ENCODE results near the gene PARVB.

PARVB gene

DNA sequence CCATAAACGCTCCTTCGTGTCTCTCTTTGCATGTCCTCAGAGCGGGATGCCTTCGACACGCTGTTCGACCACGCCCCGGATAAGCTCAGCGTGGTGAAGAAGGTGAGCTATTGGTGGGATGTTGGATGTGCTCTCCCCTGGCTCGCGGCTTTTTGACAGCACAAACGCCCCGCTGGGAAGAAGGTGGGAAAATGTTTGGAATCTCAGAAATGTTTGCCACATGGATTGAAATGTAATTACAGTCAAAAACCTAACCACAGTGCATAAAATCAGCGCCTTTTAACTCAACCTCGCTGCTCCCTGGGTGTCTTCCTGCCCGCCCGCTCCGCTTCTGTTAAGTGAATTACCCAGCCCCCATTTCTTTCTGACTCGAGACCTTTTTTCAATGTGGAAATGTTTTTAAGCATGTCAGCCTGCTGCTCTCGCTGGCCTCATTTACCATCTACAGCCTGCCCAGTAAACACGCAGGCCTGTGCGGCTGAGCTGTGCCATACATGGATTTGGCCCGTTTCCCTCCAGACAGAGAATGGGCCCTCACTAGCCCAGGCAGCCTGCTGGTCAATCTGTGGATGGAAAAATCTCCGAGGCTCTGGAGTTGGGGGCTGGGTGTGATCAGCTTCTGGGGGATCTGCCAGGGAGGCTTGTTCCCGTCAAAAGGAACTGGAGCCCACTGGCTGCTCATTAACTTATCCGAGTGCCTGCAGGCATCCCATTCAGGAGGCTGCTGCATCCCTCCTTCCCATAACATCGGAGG lies 123.9 kb downstream of the PARVB start:
- no peaks in the 10 kb centered on the region for H3K9me3 ChIP-seq (ENCODE audit: control insufficient read depth, low read length)
- no peaks in the 10 kb centered on the region for H3K27me3 ChIP-seq (replicated peaks; ENCODE audit: control insufficient read depth, insufficient read depth, low read length, poor library complexity, severe bottlenecking)
- H3K36me3 ChIP-seq (ENCODE audit: control insufficient read depth, insufficient read depth, low read length) = no peaks in the 10 kb centered on the region
- DNase-seq = no peak
- H3K4me1 ChIP-seq (ENCODE audit: control insufficient read depth, insufficient read depth, low read length, poor library complexity, severe bottlenecking) = no peaks in the 10 kb centered on the region
- H3K27ac ChIP-seq (ENCODE audit: insufficient read depth, low read length, poor library complexity, severe bottlenecking) = no peak overlapping the region
- no peak overlapping the region for H3K4me3 ChIP-seq (ENCODE audit: insufficient read depth, low read depth, low read length, poor library complexity, severe bottlenecking)

DNA sequence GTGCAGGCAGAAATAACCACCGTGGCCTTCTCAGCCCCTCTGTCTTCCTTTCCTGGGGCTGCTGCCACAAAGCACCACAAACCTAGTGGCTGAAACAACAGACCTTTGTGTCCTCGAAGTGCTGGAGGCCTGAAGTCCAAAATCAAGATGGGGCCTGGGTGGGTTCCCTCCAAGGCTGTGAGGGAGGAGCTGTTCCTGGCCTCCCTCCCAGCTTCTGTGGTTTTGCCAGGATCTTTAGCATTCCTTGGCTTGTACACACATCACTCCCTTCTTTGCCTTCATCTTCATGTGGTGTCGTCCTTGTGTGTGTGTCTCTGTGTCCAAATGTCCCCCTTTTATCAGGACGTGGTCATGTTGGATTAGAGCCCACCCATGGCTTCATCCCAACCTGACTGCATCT lies 127.6 kb downstream of the PARVB start:
- no peaks in the 10 kb centered on the region for H3K9me3 ChIP-seq (ENCODE audit: control insufficient read depth, low read length)
- no peaks in the 10 kb centered on the region for H3K4me1 ChIP-seq (ENCODE audit: control insufficient read depth, insufficient read depth, low read length, poor library complexity, severe bottlenecking)
- DNase-seq = no peak
- H3K27ac ChIP-seq (ENCODE audit: insufficient read depth, low read length, poor library complexity, severe bottlenecking) = no peak overlapping the region
- no peak overlapping the region for H3K4me3 ChIP-seq (ENCODE audit: insufficient read depth, low read depth, low read length, poor library complexity, severe bottlenecking)
- no peaks in the 10 kb centered on the region for H3K36me3 ChIP-seq (ENCODE audit: control insufficient read depth, insufficient read depth, low read length)
- H3K27me3 ChIP-seq (replicated peaks; ENCODE audit: control insufficient read depth, insufficient read depth, low read length, poor library complexity, severe bottlenecking) = no peaks in the 10 kb centered on the region

DNA sequence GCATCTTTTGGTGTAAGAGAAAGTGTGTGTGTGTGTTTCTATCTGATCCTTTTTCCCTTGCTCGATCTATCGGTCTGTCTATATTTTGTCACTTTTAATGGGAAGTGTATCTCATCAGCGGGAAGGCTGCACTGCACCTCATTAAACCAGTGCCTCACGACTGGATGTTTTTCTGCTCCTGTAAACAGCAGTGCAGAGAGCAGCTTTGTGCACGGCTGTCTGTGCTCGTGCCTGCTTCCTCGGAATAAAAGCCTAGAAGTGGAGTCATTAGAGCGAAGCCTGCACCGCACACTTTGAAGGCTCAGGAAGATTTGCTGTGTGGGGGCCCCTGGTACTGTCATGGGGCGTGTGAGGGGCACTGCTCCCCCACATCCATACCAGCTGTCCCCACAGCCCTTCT lies 129.6 kb downstream of the PARVB start:
- no peaks in the 10 kb centered on the region for H3K4me1 ChIP-seq (ENCODE audit: control insufficient read depth, insufficient read depth, low read length, poor library complexity, severe bottlenecking)
- H3K27ac ChIP-seq (ENCODE audit: insufficient read depth, low read length, poor library complexity, severe bottlenecking) = no peak overlapping the region
- H3K36me3 ChIP-seq (ENCODE audit: control insufficient read depth, insufficient read depth, low read length) = no peaks in the 10 kb centered on the region
- no peaks in the 10 kb centered on the region for H3K27me3 ChIP-seq (replicated peaks; ENCODE audit: control insufficient read depth, insufficient read depth, low read length, poor library complexity, severe bottlenecking)
- H3K4me3 ChIP-seq (ENCODE audit: insufficient read depth, low read depth, low read length, poor library complexity, severe bottlenecking) = no peak overlapping the region
- no peak for DNase-seq
- H3K9me3 ChIP-seq (ENCODE audit: control insufficient read depth, low read length) = no peaks in the 10 kb centered on the region

DNA sequence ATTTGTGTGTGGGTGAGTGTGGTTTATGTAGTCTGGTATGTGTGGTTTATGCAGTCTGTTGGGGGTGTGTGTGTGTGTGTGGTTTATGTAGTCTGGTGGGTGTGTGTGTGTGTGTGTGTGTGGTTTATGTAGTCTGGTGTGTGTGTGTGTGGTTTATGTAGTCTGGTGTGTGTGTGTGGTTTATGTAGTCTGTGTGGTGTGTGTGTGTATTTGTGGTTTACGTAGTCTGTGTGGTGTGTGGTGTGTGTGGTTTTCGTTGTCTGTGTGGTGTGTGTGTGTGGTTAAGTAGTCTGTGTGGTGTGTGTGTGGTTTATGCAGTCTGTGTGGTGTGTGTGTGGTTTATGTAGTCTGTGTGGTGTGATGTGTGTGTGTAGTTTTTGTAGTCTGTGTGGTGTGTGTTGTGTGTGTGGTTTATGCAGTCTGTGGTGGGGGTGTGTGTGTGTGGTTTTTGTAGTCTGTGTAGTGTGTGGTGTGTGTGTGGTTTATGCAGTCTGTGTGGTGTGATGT lies 130.4 kb downstream of the PARVB start:
- H3K4me3 ChIP-seq (ENCODE audit: insufficient read depth, low read depth, low read length, poor library complexity, severe bottlenecking) = no peak overlapping the region
- no peak for DNase-seq
- no peaks in the 10 kb centered on the region for H3K36me3 ChIP-seq (ENCODE audit: control insufficient read depth, insufficient read depth, low read length)
- no peaks in the 10 kb centered on the region for H3K27me3 ChIP-seq (replicated peaks; ENCODE audit: control insufficient read depth, insufficient read depth, low read length, poor library complexity, severe bottlenecking)
- no peak overlapping the region for H3K27ac ChIP-seq (ENCODE audit: insufficient read depth, low read length, poor library complexity, severe bottlenecking)
- no peaks in the 10 kb centered on the region for H3K9me3 ChIP-seq (ENCODE audit: control insufficient read depth, low read length)
- H3K4me1 ChIP-seq (ENCODE audit: control insufficient read depth, insufficient read depth, low read length, poor library complexity, severe bottlenecking) = no peaks in the 10 kb centered on the region

DNA sequence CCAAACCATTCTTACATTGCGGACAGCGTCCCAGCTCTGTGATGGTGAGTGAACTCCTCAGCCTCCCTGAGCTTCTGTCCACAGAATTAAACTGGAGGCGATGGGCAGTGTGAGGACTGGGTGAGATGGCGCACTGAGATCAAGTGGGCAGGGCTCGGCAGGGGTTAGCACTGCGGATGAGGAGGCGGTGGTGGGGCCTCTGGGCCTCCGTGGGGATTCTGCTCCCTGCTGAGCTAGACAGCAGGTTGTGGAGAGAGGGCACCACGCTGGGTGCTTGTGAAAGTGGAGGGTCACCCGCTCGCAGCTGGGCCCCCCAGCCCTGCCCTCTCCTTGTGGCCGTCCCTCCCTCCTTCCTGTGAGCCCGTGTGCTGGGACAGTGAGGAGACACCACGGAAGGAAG lies 131.0 kb downstream of the PARVB start:
- H3K4me3 ChIP-seq (ENCODE audit: insufficient read depth, low read depth, low read length, poor library complexity, severe bottlenecking) = no peak overlapping the region
- no peaks in the 10 kb centered on the region for H3K4me1 ChIP-seq (ENCODE audit: control insufficient read depth, insufficient read depth, low read length, poor library complexity, severe bottlenecking)
- H3K27ac ChIP-seq (ENCODE audit: insufficient read depth, low read length, poor library complexity, severe bottlenecking) = no peak overlapping the region
- no peaks in the 10 kb centered on the region for H3K36me3 ChIP-seq (ENCODE audit: control insufficient read depth, insufficient read depth, low read length)
- H3K27me3 ChIP-seq (replicated peaks; ENCODE audit: control insufficient read depth, insufficient read depth, low read length, poor library complexity, severe bottlenecking) = no peaks in the 10 kb centered on the region
- no peak for DNase-seq
- H3K9me3 ChIP-seq (ENCODE audit: control insufficient read depth, low read length) = no peaks in the 10 kb centered on the region

DNA sequence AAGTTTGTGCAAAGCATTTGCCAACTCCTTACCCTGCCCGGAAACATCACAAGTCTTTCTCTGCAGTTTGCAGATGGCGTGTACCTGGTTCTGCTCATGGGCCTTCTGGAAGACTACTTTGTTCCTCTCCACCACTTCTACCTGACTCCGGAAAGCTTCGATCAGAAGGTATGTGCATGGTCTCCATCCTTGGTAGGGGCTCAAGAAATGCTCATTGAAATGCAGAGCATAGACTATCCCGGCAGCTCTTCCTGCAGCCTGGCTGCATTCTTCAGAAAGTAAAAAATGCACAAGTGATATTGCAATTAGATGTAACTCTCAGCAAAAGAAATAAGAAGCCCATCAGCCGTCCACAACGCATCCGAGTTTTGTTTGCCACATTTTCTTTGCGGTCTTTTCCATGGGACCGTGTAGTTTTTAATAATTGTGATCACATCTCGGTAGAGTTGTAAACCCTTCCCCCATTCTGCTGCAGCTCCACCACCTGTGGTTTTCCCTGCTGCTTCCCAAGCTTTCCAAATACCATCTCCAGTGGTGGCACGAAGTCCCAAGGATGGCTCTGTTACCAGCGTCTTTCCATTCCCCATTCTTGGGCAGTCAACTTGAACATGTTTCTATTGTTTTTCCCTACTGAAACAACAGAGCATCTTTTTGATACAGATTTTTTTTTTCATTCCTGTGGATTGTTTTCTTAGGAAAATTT lies 134.0 kb downstream of the PARVB start:
- Histone ChIP-seq H3K9me3 (ENCODE audit: control insufficient read depth, low read length) (no peaks in the 10 kb centered on the region), H3K27ac (ENCODE audit: insufficient read depth, low read length, poor library complexity, severe bottlenecking) (no peak overlapping the region), H3K36me3 (ENCODE audit: control insufficient read depth, insufficient read depth, low read length) (no peaks in the 10 kb centered on the region), H3K27me3 (replicated peaks; ENCODE audit: control insufficient read depth, insufficient read depth, low read length, poor library complexity, severe bottlenecking) (no peaks in the 10 kb centered on the region), H3K4me3 (ENCODE audit: insufficient read depth, low read depth, low read length, poor library complexity, severe bottlenecking) (no peak overlapping the region), H3K4me1 (ENCODE audit: control insufficient read depth, insufficient read depth, low read length, poor library complexity, severe bottlenecking) (no peaks in the 10 kb centered on the region)
- DNase-seq = no peak

DNA sequence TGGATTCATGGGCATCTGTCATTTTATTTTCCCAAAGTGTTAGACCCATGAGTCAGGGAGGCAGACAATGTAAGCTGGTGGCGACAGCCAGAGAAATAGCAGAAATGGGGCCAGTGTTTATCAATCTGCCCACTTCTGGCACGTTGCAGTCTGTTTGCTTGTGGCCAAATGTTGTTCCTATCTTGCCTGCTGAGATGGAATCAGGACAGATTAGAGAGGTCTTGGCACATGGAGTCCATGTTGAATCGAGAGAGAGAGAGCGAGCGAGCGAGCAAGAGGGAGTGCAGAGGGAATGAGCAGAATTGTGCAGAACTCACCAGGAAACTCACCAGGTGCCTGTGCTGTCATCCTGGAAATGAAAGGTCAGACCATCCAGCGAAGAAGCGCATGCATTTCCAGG lies 134.7 kb downstream of the PARVB start:
- Histone ChIP-seq H3K36me3 (ENCODE audit: control insufficient read depth, insufficient read depth, low read length) (no peaks in the 10 kb centered on the region), H3K4me1 (ENCODE audit: control insufficient read depth, insufficient read depth, low read length, poor library complexity, severe bottlenecking) (no peaks in the 10 kb centered on the region), H3K4me3 (ENCODE audit: insufficient read depth, low read depth, low read length, poor library complexity, severe bottlenecking) (no peak overlapping the region), H3K9me3 (ENCODE audit: control insufficient read depth, low read length) (no peaks in the 10 kb centered on the region), H3K27me3 (replicated peaks; ENCODE audit: control insufficient read depth, insufficient read depth, low read length, poor library complexity, severe bottlenecking) (no peaks in the 10 kb centered on the region), H3K27ac (ENCODE audit: insufficient read depth, low read length, poor library complexity, severe bottlenecking) (no peak overlapping the region)
- no peak for DNase-seq

DNA sequence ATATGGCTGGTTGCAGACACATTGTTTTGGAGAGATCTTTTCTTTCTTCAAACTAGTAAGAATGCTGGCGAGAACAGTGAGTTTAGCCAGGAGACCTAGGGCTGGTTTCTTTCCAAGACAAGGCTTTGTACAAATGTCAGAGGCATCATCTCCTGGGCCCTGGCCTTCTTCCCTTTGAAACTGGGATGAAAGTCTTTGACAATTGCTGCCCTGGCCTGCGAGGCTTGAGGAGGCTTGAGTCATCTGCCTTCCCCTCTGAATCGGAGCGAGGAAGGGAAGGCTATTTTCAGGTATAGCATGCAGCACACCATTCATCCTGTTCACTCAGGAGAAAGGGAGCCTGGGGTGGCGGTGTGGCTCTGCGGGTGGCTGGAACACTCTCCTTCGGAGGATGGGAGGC lies 135.1 kb downstream of the PARVB start:
- H3K27ac ChIP-seq (ENCODE audit: insufficient read depth, low read length, poor library complexity, severe bottlenecking) = no peak overlapping the region
- DNase-seq = no peak
- H3K4me1 ChIP-seq (ENCODE audit: control insufficient read depth, insufficient read depth, low read length, poor library complexity, severe bottlenecking) = no peaks in the 10 kb centered on the region

DNA sequence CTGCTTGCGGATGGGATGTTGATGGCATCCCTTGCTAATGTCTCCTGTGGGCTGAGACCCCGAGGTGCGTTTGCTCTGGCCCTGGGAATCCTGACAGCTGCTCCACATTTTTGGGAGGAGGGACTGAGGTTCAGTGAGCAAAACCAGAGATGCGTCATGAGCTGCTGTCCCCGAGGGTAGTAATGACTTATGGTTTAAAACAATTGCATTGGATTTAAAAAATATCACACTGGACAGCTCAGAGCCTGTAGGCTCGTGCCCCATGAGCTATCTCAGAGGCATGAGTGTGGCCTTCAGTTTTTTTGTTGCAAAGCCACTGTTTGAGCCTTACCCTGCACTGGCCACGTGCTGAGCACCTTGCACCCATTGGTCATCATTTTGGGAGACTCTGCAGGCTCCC lies 135.7 kb downstream of the PARVB start:
- no peaks in the 10 kb centered on the region for H3K9me3 ChIP-seq (ENCODE audit: control insufficient read depth, low read length)
- H3K36me3 ChIP-seq (ENCODE audit: control insufficient read depth, insufficient read depth, low read length) = no peaks in the 10 kb centered on the region
- H3K4me3 ChIP-seq (ENCODE audit: insufficient read depth, low read depth, low read length, poor library complexity, severe bottlenecking) = no peak overlapping the region
- DNase-seq = no peak
- H3K27ac ChIP-seq (ENCODE audit: insufficient read depth, low read length, poor library complexity, severe bottlenecking) = no peak overlapping the region
- H3K4me1 ChIP-seq (ENCODE audit: control insufficient read depth, insufficient read depth, low read length, poor library complexity, severe bottlenecking) = no peaks in the 10 kb centered on the region
- H3K27me3 ChIP-seq (replicated peaks; ENCODE audit: control insufficient read depth, insufficient read depth, low read length, poor library complexity, severe bottlenecking) = no peaks in the 10 kb centered on the region

More for the DNA sequence above, 135.1 kb downstream of the PARVB start:
- Histone ChIP-seq H3K4me3 (ENCODE audit: insufficient read depth, low read depth, low read length, poor library complexity, severe bottlenecking) (no peak overlapping the region), H3K27me3 (replicated peaks; ENCODE audit: control insufficient read depth, insufficient read depth, low read length, poor library complexity, severe bottlenecking) (no peaks in the 10 kb centered on the region), H3K36me3 (ENCODE audit: control insufficient read depth, insufficient read depth, low read length) (no peaks in the 10 kb centered on the region), H3K9me3 (ENCODE audit: control insufficient read depth, low read length) (no peaks in the 10 kb centered on the region)

DNA sequence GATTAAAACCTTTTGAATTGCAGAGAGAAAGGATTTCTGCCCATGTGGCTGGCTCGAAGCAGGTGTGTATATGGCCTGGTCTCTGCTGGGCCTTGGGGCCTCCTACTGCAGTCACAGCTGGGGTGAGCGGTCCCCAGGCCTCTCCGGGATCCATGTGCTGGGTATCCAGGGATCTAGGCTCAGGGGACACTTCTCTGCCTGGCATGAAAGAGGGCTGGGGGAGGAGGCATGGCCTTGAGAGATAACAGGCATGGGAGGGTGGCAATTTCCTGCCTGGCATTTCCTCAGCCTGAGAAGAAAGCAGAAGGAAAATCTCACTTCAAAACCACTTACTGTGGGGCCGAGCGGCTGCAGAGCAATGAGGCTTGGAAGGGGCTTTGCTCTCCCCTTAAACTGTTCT lies 136.3 kb downstream of the PARVB start:
- H3K27me3 ChIP-seq (replicated peaks; ENCODE audit: control insufficient read depth, insufficient read depth, low read length, poor library complexity, severe bottlenecking) = no peaks in the 10 kb centered on the region
- no peaks in the 10 kb centered on the region for H3K4me1 ChIP-seq (ENCODE audit: control insufficient read depth, insufficient read depth, low read length, poor library complexity, severe bottlenecking)
- H3K36me3 ChIP-seq (ENCODE audit: control insufficient read depth, insufficient read depth, low read length) = no peaks in the 10 kb centered on the region
- DNase-seq = no peak
- no peak overlapping the region for H3K27ac ChIP-seq (ENCODE audit: insufficient read depth, low read length, poor library complexity, severe bottlenecking)
- H3K4me3 ChIP-seq (ENCODE audit: insufficient read depth, low read depth, low read length, poor library complexity, severe bottlenecking) = no peak overlapping the region
- H3K9me3 ChIP-seq (ENCODE audit: control insufficient read depth, low read length) = no peaks in the 10 kb centered on the region

All from effector memory CD4-positive, alpha-beta T cell (primary cell).